GM23338 (cell line): ENCODE data around the gene CTNND2.

ENCODE experiments used
- CTCF ChIP-seq, 2 experiments: fragments of 200-600 bp in 1 of 2; sonication (generic) in 1 of 2; conservative IDR thresholded peaks; 2 replicates each; pipeline versions ENCODE4 v1.5.1 to v1.6.1; 2016 to 2017; ENCODE audit warnings: antibody characterized with exemption in 2 of 2, low read depth in 2 of 2, mild to moderate bottlenecking in 2 of 2, moderate library complexity in 1 of 2
- POLR2AphosphoS5 ChIP-seq: IDR thresholded peaks from 2 replicates; pipeline ENCODE4 v1.6.1; 2016; ENCODE audit warnings: antibody characterized with exemption, low read depth
- STAT1 ChIP-seq: IDR thresholded peaks from one replicate; pipeline ENCODE4 v1.6.1; 2016; ENCODE audit warnings: antibody characterized with exemption; ENCODE audit not compliant: unreplicated experiment

GRCh38 chr5:11110128-11110527, 794.1 kb downstream of the CTNND2 start:
- TF ChIP-seq POLR2AphosphoS5 (no peak), CTCF (conservative IDR thresholded peaks at IDR 0.05; ENCODE audit: low read depth in 2 of 2) (peak; percentile 23 to 50; a peak in 3 of 4 replicates), STAT1 (no peak)
